ENCODE results near the gene MBOAT7. TPM values are rescaled to one million over a fixed set of nuclear protein-coding genes. Genes with fewer than 3 reads are reported as not detected.
"Not testable (repeated sequence)": the region's sequence is repeated elsewhere in the genome, so short reads cannot be mapped to it uniquely, and the experiment has no call there.

MBOAT7 gene
- total RNA-seq, 4 donors from 2014 or later: 21.0 to 72.4 (median 32.7) TPM

DNA sequence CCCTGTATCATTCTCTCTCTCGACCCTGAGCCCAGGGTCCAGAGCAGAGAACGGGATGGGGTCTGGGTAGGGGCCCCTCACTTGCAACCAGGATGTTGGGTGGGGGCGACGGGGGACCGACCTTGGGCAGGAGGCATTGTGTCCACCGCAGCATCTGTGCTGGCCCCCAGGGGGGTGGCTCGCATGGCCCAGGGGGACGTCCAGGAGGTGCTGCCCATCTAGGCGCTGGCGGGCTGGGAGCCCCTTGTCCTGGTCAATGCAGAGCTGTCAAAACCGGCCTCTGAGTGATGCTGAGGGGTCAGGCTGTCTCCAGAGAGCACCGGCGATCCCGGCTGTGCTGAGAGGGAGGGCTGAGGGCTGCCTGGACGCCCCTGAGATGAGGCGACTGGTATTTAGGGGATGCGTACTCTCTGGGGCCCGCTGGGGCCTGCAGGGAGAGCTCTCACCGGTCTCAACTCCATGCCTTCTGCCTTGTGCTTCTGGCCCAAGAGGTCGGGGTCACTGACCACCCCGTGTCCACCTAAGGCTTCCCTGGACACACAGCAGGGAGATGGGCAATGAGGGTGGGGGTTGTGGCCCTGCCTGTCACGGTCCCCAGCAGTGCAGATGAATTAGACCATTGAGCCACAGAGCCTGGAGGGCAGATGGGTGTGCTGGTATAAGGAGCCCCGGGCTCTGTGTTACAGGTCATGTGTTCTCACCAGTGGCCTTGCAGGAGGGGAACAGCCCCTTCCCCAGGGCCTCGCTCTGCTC lies 19.9 kb upstream of the MBOAT7 start:
- TF ChIP-seq, protein P1, sequence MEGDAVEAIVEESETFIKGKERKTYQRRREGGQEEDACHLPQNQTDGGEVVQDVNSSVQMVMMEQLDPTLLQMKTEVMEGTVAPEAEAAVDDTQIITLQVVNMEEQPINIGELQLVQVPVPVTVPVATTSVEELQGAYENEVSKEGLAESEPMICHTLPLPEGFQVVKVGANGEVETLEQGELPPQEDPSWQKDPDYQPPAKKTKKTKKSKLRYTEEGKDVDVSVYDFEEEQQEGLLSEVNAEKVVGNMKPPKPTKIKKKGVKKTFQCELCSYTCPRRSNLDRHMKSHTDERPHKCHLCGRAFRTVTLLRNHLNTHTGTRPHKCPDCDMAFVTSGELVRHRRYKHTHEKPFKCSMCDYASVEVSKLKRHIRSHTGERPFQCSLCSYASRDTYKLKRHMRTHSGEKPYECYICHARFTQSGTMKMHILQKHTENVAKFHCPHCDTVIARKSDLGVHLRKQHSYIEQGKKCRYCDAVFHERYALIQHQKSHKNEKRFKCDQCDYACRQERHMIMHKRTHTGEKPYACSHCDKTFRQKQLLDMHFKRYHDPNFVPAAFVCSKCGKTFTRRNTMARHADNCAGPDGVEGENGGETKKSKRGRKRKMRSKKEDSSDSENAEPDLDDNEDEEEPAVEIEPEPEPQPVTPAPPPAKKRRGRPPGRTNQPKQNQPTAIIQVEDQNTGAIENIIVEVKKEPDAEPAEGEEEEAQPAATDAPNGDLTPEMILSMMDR (IDR thresholded peaks at IDR 0.05): no peak
- DNase-seq (ENCODE audit: low spot score) (no peak), ATAC-seq (ENCODE audit: low FRiP score) (no peak)

DNA sequence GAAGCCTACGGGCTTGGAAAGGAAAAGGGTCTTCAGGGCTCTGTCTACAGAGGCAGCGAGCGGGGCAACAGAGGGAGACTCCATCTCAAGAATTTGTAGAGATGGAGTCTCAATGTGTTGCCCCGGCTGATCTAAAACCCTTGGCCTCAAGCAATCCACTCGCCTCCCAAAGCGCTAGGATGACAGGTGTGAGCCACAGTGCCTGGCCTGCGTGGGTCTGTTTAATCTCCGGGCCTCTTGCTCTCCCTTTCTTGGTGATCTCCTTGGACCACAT lies 19.3 kb upstream of the MBOAT7 start:
- no peak for ATAC-seq (ENCODE audit: low FRiP score)
- TF ChIP-seq, protein P1 (IDR thresholded peaks at IDR 0.05): no peak
- DNase-seq (ENCODE audit: low spot score): no peak

DNA sequence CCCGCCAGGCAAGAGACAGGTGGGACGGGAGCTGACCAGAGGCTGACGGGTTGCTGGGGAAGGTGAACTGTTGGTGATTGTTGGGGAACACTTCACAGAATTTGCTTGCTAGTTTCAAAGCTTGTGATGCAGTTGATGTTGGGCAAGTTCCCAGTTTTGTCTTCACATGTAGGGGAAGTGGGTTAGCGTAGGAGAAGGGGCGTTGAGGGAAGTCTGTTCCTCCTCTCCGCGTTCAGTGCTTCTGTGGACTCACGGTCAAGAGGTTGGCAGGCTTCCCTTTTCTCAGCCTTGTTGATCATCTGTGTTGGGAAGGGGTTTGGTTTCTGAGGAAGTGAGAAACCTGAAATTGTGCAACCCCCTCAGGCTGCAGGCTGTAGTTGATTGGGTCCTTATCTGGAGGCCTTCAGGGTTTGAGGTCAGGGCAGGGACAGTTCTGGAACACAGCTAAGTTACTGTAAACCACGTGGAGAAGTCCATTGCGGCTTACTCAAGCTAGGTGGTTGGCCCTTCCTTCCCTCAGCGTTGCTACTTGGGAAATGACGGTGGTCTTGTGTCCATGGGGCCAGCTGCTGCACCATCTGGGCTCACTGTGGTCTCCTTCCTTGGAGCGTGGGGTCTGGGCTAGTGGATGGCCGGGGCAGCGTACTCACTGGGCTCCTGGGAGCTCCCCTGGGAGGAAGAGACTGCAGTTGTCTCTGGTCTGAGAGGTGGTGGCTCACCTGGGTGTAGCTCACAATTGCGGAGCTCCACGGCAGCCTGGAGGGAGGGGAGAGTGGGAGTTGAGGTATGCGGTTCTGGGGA lies 18.8 kb upstream of the MBOAT7 start:
- ATAC-seq (ENCODE audit: low FRiP score) (peak; percentile 38), DNase-seq (ENCODE audit: low spot score) (peak; percentile 53)
- TF ChIP-seq, protein P1 (IDR thresholded peaks at IDR 0.05): no peak

DNA sequence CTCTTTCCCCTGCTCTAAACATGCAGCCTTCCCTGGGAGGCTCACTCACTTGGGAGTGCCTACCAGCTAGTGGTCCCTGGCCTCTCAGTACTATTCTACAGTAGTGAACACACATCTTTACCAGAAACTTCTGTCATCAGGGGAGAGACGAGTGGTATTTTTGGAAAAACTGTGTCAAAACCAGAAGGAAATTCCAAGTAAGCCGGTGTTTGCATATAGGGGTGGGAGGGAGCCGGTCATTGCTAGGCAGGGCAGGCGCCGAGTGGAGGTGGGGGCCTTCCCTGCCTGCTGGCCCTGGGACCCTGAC lies 18.2 kb upstream of the MBOAT7 start:
- DNase-seq (ENCODE audit: low spot score) (no peak), ATAC-seq (ENCODE audit: low FRiP score) (peak; percentile 3)
- TF ChIP-seq, protein P1 (IDR thresholded peaks at IDR 0.05): no peak

DNA sequence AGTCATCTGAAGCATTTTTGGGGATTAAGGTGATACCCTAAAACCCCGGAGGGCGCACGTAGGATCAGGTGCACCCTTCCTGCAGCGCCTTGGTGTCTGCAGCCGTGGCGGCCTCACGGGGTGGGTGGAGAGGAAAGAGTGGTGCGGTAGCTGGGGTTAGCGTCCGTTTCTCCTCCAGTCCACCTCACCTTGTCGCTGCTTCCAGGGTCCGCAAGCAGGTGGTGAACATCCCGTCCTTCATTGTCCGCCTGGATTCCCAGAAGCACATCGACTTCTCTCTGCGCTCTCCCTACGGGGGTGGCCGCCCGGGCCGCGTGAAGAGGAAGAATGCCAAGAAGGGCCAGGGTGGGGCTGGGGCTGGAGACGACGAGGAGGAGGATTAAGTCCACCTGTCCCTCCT lies 17.8 kb upstream of the MBOAT7 start:
- not testable (repeated sequence) for DNase-seq (ENCODE audit: low spot score)

DNA sequence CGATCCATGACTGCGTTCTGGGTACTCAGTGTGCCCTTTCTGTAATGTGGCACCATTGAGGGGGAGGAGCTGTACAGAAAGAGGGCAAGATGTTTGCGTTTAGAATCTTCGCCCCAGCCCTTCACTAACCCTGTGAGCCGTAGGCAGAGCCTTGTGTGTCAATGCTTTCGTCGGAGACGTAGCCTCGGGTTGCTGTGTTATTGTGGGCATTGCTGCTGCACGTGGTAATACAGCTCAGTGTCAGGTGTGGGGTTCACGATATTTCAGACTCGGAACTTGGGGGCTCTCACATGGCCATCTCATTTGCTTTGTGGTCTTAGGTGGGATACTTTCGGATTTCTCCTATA lies 17.4 kb upstream of the MBOAT7 start:
- ATAC-seq (ENCODE audit: low FRiP score) (no peak), DNase-seq (ENCODE audit: low spot score) (no peak)
- TF ChIP-seq, protein P1 (IDR thresholded peaks at IDR 0.05): no peak

More for the DNA sequence above, 17.8 kb upstream of the MBOAT7 start:
- not testable (repeated sequence) for ATAC-seq (ENCODE audit: low FRiP score)

DNA sequence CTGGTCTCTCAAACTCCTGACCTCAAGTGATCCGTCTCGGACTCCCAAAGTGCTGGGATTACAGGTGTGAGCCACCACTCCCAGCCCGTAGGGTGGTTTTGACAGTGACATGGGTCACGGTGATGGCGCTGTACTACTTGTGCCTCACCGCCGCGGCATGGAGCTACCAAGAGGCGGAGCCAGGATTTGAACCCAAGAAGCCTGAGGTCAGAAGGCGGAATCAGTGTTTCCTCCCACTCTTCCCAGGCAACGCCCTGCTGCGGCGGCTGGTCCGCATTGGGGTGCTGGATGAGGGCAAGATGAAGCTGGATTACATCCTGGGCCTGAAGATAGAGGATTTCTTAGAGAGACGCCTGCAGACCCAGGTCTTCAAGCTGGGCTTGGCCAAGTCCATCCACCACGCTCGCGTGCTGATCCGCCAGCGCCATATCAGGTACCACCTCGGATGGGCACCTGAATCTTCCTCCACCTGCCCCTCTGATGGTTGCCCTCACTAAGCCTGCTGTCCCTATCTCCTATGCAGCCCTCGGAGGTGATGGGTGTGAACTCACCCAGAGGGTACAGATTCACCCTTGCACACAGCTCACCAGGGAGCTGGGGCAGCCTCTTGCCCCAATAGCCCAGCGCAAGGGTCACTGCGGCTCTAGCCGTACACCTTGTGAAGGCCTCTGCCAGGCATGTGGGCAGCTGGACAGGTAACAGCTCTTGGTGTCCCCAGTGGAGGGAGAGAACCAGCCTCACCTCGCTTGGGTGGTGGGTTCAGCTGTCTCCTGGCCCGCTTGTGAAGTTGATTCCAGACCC lies 16.9 kb upstream of the MBOAT7 start:
- DNase-seq (ENCODE audit: low spot score) (no peak), ATAC-seq (ENCODE audit: low FRiP score) (no peak)
- TF ChIP-seq, protein P1 (IDR thresholded peaks at IDR 0.05): no peak
